HG03520 (cell line): ENCODE measurements around the gene NEK4.
A peak's percentile ranks its signal among the peaks of the same experiment; 100 is the strongest.
"Not testable (repeated sequence)": the region's sequence is repeated elsewhere in the genome, so short reads cannot be mapped to it uniquely, and the experiment has no call there.

Experiments used
- ATAC-seq: cut with Tn5 transposase; IDR thresholded peaks from one replicate; pipeline ENCODE4 v1.9.1; 2021; ENCODE audit warnings: mild to moderate bottlenecking, moderate library complexity; ENCODE audit not compliant: unreplicated experiment

NEK4 gene

GRCh38 chr3:52743152-52743551, 27.6 kb downstream of the NEK4 start:
- ATAC-seq: no peak

GRCh38 chr3:52742418-52743041, 28.2 kb downstream of the NEK4 start:
- no peak for ATAC-seq

DNA sequence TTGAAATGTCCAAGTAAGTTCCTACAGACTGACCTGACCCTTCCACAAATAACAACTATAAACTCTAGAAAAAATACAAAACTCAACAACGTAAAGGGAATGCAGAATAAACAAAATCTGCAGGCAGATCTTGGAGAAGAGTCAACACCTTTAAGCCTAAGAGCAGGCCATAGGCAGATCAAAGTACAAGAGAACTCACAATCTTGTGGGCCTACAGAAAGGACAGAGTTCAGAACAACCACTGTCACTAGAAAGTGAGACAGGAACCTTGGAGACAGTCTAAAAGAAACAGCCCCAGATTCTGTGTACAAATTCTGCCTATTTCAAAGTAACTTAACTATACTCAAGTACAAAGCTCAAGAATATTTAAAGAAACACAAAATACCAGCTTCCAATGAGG, 31.0 kb downstream of the NEK4 start:
- ATAC-seq: no peak

DNA sequence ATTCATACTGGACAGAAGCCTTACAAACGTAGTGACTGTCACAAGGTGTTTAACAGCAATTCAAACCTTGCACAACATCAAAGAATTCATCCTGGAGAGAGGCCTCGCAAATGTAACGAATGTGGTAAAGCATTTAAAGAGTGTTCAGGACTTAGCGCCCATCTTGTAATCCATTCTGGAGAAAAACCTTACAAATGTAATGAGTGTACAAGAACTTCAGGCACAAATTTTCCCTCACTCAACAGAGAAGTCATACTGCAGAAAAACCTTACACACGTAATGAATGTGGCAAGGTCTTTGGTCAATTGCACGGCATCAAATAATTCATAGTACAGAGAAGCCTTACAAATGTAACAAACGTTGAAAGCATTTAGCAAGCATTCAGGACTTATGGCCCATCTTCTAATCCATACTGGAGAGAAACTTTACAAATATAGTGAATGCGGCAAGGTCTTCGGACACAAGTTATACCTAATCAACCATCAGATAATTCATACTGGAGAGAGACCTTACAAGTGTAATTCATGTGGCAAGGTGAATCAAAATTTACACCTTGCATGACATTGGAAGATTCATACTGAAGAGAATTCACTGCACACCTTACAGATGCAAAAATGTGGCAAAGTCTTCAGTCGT, 37.4 kb downstream of the NEK4 start:
- no peak for ATAC-seq

DNA sequence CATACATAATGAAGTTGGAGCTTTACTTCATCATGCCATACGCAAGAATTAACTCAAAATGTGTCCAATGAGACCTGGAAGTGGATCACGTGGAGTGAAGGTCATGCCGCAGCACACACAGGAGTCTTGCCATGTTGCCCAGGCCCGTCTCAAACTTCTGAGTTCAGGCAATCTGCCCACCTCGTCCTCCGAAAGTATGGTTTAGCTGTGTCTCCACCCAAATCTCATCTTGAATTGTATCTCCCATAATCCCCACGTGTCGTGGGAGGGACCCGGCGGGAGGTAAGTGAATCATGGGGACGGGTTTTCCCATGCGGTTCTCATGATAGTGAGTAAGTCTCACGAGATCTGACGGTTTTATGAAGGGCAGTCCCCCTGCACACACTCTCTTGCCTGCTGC, 39.1 kb downstream of the NEK4 start:
- no peak for ATAC-seq

DNA sequence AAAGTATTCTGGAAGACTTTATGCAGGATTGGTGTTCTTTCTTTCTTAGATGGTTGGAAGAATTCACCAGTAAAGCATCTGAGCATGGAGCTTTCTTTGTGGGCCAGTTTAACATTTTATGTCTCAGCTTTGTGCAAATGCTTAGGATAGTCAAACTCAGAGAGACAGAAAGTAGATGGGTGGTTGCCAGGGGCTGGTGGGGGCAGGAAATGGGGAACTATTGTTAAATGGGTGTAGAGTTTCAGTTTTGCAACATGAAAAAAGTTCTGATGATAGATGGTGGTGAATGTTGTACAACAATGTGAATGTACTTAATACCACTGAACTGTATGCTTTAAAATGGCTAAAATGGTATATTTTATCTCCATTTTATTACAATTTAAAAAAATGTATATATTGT, 40.1 kb downstream of the NEK4 start:
- ATAC-seq: no peak

DNA sequence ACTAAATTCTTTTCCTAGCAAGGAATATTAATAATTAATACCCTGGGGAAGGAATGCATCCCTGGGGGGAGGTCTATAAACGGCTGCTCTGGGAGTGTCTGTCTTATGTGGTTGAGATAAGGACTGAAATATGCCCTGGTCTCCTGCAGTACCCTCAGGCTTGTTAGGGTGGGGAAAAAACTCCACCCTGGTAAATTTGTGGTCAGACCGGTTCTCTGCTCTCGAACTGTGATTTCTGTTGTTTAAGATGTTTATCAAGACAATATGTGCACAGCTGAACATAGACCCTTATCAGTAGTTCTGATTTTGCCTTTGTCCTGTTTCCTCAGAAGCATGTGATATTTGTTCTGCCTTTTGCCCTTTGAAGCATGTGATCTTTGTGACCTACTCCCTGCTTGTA, 42.0 kb downstream of the NEK4 start:
- ATAC-seq: not testable (repeated sequence)

GRCh38 chr3:52724511-52724910, 46.2 kb downstream of the NEK4 start:
- ATAC-seq: no peak

GRCh38 chr3:52723935-52724334, 46.8 kb downstream of the NEK4 start:
- no peak for ATAC-seq

DNA sequence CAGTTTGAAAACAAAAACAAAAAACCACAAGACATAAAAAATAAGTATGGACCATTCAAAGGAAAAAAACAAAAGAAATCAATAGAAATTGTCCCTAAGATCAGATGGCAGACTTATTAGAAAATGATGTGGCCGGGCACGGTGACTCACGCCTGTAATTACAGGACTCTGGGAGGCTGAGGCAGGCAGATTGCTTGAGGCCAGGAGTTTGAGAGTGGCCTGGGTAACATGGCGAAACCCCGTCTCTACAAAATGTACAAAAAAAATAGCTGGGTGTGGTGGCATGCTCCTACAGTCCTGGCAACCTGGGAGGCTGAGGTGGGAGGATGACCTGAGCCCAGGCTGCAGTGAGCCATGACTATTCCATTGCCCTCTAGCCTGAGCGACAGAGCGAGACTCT, 48.2 kb downstream of the NEK4 start:
- ATAC-seq: no peak

GRCh38 chr3:52721730-52722008, 49.1 kb downstream of the NEK4 start:
- ATAC-seq: no peak

GRCh38 chr3:52721002-52721729, 49.6 kb downstream of the NEK4 start:
- ATAC-seq: no peak

DNA sequence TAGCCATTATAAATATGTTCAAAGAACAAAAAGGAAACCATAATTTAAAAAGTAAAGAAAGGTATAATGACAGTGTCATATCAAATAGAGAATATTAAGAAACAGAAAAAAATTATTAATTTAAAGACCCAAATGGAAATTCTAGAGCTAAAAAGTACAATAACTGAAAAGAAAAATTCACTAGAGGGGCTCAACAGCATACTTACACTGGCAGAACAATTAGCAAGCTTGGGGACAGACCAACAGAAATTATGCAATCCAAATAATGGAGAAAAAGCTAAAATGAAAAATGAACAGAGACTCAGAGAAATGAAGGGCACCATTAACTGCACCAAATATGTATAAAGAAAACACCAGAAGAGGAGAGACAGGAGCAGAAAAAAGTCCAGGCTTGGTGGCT, 51.1 kb downstream of the NEK4 start:
- ATAC-seq: no peak

DNA sequence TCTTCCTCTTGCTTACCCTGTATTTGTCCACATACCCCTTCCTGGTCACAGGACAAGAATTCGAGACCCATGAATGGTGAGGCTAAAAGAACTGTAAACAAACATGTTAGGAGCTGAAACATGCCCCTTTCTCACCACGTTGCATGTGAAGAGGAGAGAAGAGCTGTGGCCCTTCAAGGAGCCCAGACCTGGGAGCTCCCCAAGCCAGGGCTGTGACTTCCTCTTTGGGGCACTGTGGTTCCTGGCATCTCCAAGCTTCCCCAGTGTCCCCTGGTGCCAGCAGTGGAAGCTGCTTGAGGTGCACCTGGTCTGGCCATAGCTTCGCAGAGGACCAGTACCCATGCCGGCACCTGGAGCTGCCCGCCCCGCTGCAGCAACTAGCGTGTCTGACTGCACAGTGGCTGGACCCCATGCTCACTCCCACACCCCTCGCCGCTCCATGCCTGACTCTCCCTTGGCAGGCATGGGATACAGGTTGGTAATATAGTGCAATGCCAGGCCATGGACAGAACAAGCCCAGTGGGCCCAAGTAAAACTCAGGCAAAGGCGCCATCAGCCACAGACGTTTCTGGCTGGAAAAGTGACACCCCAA, 54.9 kb downstream of the NEK4 start:
- no peak for ATAC-seq

GRCh38 chr3:52714335-52715302, 56.1 kb downstream of the NEK4 start:
- no peak for ATAC-seq

DNA sequence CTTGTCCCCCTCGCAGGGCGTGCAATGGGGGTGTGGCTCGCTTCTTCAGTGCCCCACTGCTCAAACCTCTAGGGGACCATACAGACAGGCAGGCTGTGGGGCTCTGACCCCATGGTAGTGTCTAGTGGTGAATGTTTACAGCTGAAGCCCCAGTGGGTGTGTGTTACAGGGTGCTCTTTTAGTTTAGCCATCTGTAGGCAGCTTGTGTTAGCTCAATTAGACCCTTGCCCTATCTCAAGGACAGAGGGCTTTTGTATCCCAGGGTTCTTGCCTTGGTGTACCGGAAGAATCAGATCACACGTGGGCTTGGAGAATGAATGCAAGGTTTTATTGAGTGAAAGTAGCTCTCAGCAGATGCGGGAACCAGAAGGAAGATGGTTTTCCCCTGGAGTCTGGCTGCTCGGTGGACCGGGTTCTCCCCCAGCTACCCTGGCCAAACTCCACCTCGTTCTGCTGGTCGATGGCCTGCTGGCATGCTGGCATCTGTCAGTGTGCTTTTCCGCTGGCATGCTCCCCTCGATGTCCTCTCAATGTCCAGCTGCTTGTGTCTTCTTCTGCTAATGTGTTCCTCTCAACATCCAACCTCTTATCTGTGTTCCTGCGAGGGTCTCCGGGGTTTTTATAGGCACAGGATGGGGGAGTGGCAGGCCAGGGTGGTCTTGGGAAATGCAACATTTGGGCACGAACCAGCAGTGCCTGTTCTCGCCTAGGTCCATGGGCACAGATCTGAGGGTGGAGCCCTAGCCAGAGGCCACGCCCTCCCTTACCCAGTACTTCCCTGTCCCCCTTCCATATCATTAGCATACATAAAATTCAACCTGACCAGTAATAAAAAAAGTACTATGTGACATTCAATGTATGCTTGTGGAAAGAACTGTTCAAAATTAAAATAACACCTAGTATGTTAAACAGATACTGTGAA, 58.2 kb downstream of the NEK4 start:
- no peak for ATAC-seq

GRCh38 chr3:52710512-52710911, 60.2 kb downstream of the NEK4 start:
- ATAC-seq: no peak

DNA sequence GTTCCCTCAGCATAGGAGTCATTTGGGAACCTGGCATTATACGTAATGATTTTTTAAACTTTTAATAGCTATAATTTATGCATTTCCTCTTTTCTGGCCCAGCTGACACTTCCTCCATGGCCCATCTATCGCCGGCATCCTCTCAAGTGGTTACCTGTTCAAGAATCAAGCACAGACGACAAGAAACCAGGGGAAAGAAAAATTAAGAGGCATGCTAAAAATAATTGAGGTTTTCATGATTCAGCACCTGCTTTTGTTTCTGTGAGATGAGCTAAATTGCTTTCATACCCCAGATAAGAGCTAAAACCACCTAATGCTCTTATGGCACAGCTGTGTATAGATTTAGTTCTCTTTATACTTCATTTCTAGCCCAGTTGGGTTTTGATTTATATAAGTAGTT, 63.2 kb downstream of the NEK4 start:
- no peak for ATAC-seq

DNA sequence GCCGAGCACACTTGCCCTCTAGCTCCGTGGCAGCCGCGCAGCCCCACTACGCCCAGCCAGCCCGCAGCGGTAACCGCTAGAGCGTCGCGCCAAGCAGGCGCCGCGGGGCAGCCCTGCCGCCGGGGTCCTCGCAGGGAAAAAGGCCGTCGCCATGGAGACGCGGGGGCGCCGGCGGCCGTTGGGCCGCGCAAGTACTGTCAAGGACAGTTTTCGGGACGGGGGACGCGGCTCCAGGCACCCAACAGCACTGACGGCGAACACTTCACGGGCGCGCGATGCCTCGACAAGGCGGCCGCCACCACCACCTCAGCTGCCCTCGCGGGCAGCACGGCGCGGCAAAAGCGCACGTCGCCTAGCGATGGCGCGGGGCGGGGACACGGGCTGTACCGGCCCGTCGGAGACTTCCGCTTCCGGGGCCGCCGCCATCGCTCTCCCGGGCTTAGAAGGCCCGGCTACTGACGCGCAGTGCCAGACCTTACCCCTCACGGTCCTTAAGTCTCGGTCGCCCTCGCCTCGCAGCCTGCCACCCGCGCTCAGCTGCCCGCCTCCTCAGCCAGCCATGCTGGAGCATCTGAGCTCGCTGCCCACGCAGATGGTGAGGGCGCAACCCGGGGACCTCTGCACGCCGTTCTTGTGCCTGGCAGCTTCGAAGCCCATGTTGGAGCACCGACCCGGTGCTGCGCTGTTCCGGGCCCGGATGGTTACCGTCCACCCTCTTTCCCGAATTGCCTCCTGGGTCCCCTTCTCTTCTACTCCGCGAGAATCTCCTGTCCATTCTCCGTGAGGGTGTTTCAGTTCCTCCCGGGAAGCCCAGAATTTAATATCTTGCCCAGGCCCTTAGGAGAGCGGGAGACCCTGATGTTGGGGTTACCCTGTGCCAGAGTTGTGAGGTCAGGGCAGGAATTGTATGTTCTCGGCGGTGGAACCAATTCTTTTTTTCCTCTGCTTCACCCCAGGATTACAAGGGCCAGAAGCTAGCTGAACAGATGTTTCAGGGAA, 64.8 kb downstream of the NEK4 start, which contains the start of the genes GLT8D1 and SPCS1:
Gene GLT8D1 (minus strand): TSS at position 104 of the 999 bp plus-strand sequence. CDS start 5,331 bp downstream, outside the sequence.
Gene SPCS1 (plus strand): TSS at position 419 of the 999 bp plus-strand sequence. CDS start 141 bp downstream, at position 560.
- ATAC-seq: peak; percentile 79
